ENCODE data around the gene TCEAL1. TPM values are rescaled to one million over a fixed set of nuclear protein-coding genes. Genes with fewer than 3 reads are reported as not detected.

Gene TCEAL1
- total RNA-seq, 2 experiments from 2014 or later: 6.5 to 7.7 TPM

DNA sequence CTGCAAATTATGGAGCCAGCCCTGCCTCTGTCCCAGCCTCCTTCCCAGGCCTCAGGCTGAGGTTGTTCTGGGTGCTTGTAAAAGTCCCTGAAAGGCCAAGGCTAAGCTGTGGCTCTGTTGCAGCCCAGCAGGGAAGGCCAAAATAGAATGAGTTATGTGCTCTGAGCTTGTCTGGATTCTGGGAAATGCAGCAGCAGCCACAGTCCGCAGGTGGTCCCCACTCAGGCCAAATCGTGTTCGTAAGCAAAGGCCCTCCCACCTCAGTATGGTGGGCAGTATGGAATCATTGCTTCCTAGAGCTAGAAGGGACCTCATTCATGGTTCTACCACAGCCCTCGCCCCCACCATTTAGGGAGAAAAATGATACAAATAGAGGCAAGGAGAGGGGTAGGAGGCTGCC, 4.7 kb upstream of the TCEAL1 start:
- ATAC-seq (no peak), DNase-seq (no peak)
- Mint-ChIP-seq H3K4me1 (ENCODE audit: low read depth) (peaks cover 13% of the 10 kb centered on the region), H3K4me3 (no peak overlapping the region), H3K27ac (no peak overlapping the region), H3K36me3 (ENCODE audit: low read depth) (no peaks in the 10 kb centered on the region), H3K9me3 (no peaks in the 10 kb centered on the region), H3K27me3 (no peaks in the 10 kb centered on the region)
- TF ChIP-seq, protein P1, sequence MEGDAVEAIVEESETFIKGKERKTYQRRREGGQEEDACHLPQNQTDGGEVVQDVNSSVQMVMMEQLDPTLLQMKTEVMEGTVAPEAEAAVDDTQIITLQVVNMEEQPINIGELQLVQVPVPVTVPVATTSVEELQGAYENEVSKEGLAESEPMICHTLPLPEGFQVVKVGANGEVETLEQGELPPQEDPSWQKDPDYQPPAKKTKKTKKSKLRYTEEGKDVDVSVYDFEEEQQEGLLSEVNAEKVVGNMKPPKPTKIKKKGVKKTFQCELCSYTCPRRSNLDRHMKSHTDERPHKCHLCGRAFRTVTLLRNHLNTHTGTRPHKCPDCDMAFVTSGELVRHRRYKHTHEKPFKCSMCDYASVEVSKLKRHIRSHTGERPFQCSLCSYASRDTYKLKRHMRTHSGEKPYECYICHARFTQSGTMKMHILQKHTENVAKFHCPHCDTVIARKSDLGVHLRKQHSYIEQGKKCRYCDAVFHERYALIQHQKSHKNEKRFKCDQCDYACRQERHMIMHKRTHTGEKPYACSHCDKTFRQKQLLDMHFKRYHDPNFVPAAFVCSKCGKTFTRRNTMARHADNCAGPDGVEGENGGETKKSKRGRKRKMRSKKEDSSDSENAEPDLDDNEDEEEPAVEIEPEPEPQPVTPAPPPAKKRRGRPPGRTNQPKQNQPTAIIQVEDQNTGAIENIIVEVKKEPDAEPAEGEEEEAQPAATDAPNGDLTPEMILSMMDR (IDR thresholded peaks at IDR 0.05): no peak
- intact Hi-C loops (cut with micrococcal nuclease): no loop called here
- CTCF ChIA-PET: no interaction called here
- POLR2A ChIA-PET: no interaction called here

DNA sequence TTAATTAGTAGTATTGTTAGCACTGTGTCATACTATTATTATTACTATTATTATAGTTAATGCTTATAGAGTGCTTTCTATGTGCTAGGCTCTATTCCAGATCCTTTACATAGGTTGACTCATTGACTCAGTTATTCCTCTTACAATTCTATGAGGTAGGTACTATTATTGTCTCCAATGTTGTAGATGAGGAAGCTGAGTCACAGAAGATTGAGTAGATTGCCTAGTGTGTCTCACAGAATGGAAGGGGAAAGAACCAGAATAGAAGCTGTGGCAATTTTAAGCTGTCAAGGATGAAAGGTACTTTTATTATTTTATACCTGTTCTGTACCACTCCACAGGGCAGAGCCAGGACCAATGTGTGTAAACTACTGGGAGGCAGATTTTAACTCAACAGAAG, 1.9 kb upstream of the TCEAL1 start:
- ATAC-seq (peak; percentile 28), DNase-seq (no peak)
- H3K27ac Mint-ChIP-seq: no peak overlapping the region
- peaks cover 18% of the 10 kb centered on the region for H3K4me1 Mint-ChIP-seq (ENCODE audit: low read depth)
- POLR2A ChIA-PET: no interaction called here
- no peak overlapping the region for H3K4me3 Mint-ChIP-seq
- H3K9me3 Mint-ChIP-seq: no peaks in the 10 kb centered on the region
- intact Hi-C loops (cut with micrococcal nuclease): no loop called here
- CTCF ChIA-PET: no interaction called here
- H3K36me3 Mint-ChIP-seq (ENCODE audit: low read depth): peaks cover 1% of the 10 kb centered on the region
- TF ChIP-seq, protein P1 (IDR thresholded peaks at IDR 0.05): no peak
- H3K27me3 Mint-ChIP-seq: no peaks in the 10 kb centered on the region

DNA sequence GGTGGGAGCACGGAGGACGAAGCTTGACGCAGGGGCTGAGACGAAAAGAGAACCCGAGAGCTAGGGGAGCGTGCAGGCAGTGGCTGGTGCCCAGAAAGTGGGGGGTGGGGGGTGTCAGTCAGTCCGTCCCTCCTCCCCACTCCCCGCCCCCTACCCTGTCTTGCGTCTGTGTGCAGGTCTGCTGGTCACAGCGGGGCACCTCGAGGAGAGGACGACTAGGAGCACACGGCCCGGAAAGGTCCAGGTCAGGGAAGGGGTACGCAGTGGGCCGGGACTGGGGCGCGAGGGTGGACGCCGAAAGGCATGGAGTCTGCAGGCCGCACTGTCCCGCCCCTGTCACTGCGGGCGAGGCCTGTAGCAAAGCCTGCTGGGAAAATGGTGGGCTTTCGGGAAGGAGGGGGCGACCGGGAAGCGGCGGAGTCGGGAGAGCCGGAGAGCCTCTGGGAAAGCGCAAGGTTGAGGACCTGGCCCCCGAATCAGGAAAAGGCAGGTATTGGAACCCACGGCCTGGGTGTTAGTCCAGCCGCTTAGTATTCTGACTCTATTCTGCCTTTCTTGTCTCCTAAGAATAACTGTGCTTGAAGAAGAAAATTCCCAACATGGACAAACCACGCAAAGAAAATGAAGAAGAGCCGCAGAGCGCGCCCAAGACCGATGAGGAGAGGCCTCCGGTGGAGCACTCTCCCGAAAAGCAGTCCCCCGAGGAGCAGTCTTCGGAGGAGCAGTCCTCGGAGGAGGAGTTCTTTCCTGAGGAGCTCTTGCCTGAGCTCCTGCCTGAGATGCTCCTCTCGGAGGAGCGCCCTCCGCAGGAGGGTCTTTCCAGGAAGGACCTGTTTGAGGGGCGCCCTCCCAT, 769 bp downstream of the TCEAL1 start:
- Mint-ChIP-seq H3K36me3 (ENCODE audit: low read depth) (peaks cover 1% of the 10 kb centered on the region), H3K4me1 (ENCODE audit: low read depth) (peaks cover 18% of the 10 kb centered on the region), H3K27me3 (no peaks in the 10 kb centered on the region), H3K9me3 (no peaks in the 10 kb centered on the region), H3K4me3 (peak overlapping the region; percentile 88), H3K27ac (peak overlapping the region; percentile 89)
- ATAC-seq (peak; percentile 55), DNase-seq (peak; percentile 29)
- ChIA-PET POLR2A (interaction anchor here (0.7 kb wide), 1 partner anchor 18 kb away, joined by 3 read pairs; no protein-coding TSS in a partner anchor), CTCF (no interaction called here)
- TF ChIP-seq, protein P1 (IDR thresholded peaks at IDR 0.05): no peak
- intact Hi-C loops (cut with micrococcal nuclease): loop anchor here (10.0 kb wide), 1 partner anchor 55 kb away; the partner anchor contains the start of gene MORF4L2

DNA sequence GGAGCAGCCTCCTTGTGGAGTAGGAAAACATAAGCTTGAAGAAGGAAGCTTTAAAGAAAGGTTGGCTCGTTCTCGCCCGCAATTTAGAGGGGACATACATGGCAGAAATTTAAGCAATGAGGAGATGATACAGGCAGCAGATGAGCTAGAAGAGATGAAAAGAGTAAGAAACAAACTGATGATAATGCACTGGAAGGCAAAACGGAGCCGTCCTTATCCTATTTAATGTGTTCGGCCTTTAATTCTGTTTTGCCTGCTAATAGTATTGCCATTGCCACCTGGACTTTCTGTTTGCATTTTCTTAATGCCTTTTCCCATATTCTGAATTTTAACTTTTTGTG, 1.4 kb downstream of the TCEAL1 start:
- ATAC-seq (no peak), DNase-seq (no peak)
- Mint-ChIP-seq H3K4me3 (peak overlapping the region; percentile 88), H3K27me3 (no peaks in the 10 kb centered on the region), H3K36me3 (ENCODE audit: low read depth) (peaks cover 1% of the 10 kb centered on the region), H3K9me3 (no peaks in the 10 kb centered on the region), H3K27ac (no peak overlapping the region), H3K4me1 (ENCODE audit: low read depth) (peaks cover 18% of the 10 kb centered on the region)
- POLR2A ChIA-PET: no interaction called here
- intact Hi-C loops (cut with micrococcal nuclease): loop anchor here (10.0 kb wide), 1 partner anchor 55 kb away; the partner anchor contains the start of gene MORF4L2
- CTCF ChIA-PET: no interaction called here
- TF ChIP-seq, protein P1 (IDR thresholded peaks at IDR 0.05): no peak

DNA sequence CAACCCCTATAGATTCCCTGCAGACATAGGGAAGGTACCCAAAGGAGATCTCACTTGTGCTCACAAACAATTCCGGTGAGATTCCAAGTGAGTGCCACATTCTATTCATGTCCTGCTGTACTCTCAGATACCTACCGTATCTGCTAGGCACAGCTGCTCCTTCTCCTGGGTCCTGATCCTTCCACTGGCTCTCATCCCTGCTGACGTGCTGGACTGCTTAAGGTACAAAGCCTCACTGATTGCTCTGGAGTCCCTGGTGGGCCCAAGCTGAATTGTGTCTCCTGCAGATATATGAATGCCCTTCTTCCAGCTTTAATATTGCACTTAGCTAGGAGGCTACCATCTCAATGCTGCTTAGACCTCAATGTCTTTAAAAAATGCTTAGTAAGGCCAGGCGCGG, 2.4 kb downstream of the TCEAL1 start:
- Mint-ChIP-seq H3K4me1 (ENCODE audit: low read depth) (peaks cover 18% of the 10 kb centered on the region), H3K9me3 (no peaks in the 10 kb centered on the region), H3K27ac (no peak overlapping the region), H3K4me3 (no peak overlapping the region), H3K36me3 (ENCODE audit: low read depth) (peaks cover 1% of the 10 kb centered on the region), H3K27me3 (no peaks in the 10 kb centered on the region)
- TF ChIP-seq, protein P1 (IDR thresholded peaks at IDR 0.05): no peak
- ChIA-PET POLR2A (no interaction called here), CTCF (no interaction called here)
- intact Hi-C loops (cut with micrococcal nuclease): loop anchor here (10.0 kb wide), 1 partner anchor 54 kb away; the partner anchor contains the start of gene MORF4L2
- no peak for ATAC-seq
- DNase-seq: no peak

Data from activated CD8-positive, alpha-beta T cell treated with anti-CD3 and anti-CD28 coated beads for 36 hours (primary cell).